GM12878 (cell line): ENCODE results near the gene KCNAB2. TPM values are rescaled to one million over a fixed set of nuclear protein-coding genes. Genes with fewer than 3 reads are reported as not detected.

Experiments used
- ATAC-seq: fragments of 200-7000 bp; cut with Tn5 transposase; 3 replicates; pipeline ENCODE4 v1.9.1; 2020; ENCODE audit warnings: mild to moderate bottlenecking, moderate library complexity
- BruUV-seq: library from RNA; stranded (reverse); fragments of 400-500 nt; replicated peaks from 2 replicates; lab custom pipeline; 2021; lab: Mats Ljungman, UMichigan
- CTCF ChIA-PET: fragments of 300-600 bp; sonication (Branson Sonifier 250); formaldehyde crosslinking; extraction: SDS; loops from one replicate; lab custom pipeline; 2021; ENCODE audit warnings: inconsistent platforms; lab: Yijun Ruan, JAX
- POLR2A ChIA-PET: fragments of 350-600 bp; formaldehyde crosslinking; extraction: SDS; loops from one replicate; lab custom pipeline; 2021; ENCODE audit warnings: inconsistent platforms; lab: Charles Lee
- RAD21 ChIA-PET: fragments of 300-600 bp; sonication (Branson Sonifier 250); formaldehyde crosslinking; loops from one replicate; lab custom pipeline; 2023; ENCODE audit warnings: antibody characterized with exemption; ENCODE audit not compliant: unreplicated experiment; lab: Charles Lee
- SMC1A ChIA-PET: fragments of 300-600 bp; sonication (Branson Sonifier 250); formaldehyde crosslinking; loops from one replicate; lab custom pipeline; 2023; ENCODE audit not compliant: unreplicated experiment, uncharacterized antibody; lab: Charles Lee
- DNase-seq: peaks from one replicate; pipeline ENCODE4 v3.0.0-alpha.2; 2011; ENCODE audit warnings: low read depth, low spot score
- FAIRE-seq: peaks from 3 replicates; lab custom pipeline; 2011; peaks lifted over from hg19 to GRCh38; lab: Jason Lieb, UNC
- H2AFZ ChIP-seq: 2 replicates; pipeline ENCODE4 v1.6.0; 2011; ENCODE audit warnings: low read depth, low read length, control low read depth; ENCODE audit not compliant: control insufficient read depth
- H3K27ac ChIP-seq: 2 replicates; pipeline ENCODE4 v1.5.1; 2011; ENCODE audit warnings: control low read depth; ENCODE audit not compliant: control insufficient read depth, insufficient read depth
- H3K27me3 ChIP-seq, 2 experiments: replicated peaks in 1 of 2; 2 replicates each; pipeline versions ENCODE4 v1.6.0 to v1.6.1; 2011; ENCODE audit warnings: low read length in 1 of 2; ENCODE audit not compliant: control insufficient read depth in 2 of 2, insufficient read depth in 2 of 2
- H3K36me3 ChIP-seq, 2 experiments: 2 replicates each; pipeline ENCODE4 v1.5.1; 2011; ENCODE audit warnings: low read length in 1 of 2; ENCODE audit not compliant: control insufficient read depth in 2 of 2, insufficient read depth in 2 of 2
- H3K4me1 ChIP-seq: 2 replicates; pipeline ENCODE4 v1.6.1; 2011; ENCODE audit warnings: mild to moderate bottlenecking, low read length, moderate library complexity, mixed read lengths; ENCODE audit not compliant: control insufficient read depth, insufficient read depth
- H3K4me2 ChIP-seq: 2 replicates; pipeline ENCODE4 v1.6.0; 2011; ENCODE audit warnings: control low read depth; ENCODE audit not compliant: control insufficient read depth, insufficient read depth
- H3K4me3 ChIP-seq: fragments of 200-600 bp; sonication (generic); 2 replicates; pipeline ENCODE4 v1.5.1; 2016
- H3K79me2 ChIP-seq: 2 replicates; pipeline ENCODE4 v1.6.0; 2011; ENCODE audit warnings: low read length; ENCODE audit not compliant: control insufficient read depth, insufficient read depth
- H3K9ac ChIP-seq: 2 replicates; pipeline ENCODE4 v1.8.0; 2011; ENCODE audit warnings: low read length, control low read depth, mixed read lengths; ENCODE audit not compliant: control insufficient read depth, insufficient read depth
- H3K9me3 ChIP-seq: replicated peaks from 3 replicates; pipeline ENCODE4 v1.5.1; 2011; ENCODE audit warnings: mild to moderate bottlenecking, low read length; ENCODE audit not compliant: control insufficient read depth, insufficient read depth
- H4K20me1 ChIP-seq: 2 replicates; pipeline ENCODE4 v1.6.0; 2011; ENCODE audit not compliant: control insufficient read depth, insufficient read depth
- ATF7 ChIP-seq: fragments of 450-650 bp; IDR thresholded peaks from 2 replicates; pipeline ENCODE4 v1.6.1; 2016; ENCODE audit warnings: low read depth, mild to moderate bottlenecking
- CBX5 ChIP-seq: sonication (generic); IDR thresholded peaks from 2 replicates; pipeline ENCODE4 v1.6.1; 2016; ENCODE audit warnings: low read depth, moderate library complexity, mild to moderate bottlenecking, inconsistent platforms
- E4F1 ChIP-seq: fragments of 450-650 bp; IDR thresholded peaks from 2 replicates; pipeline ENCODE4 v1.6.1; 2018; ENCODE audit warnings: borderline replicate concordance, mild to moderate bottlenecking; ENCODE audit not compliant: partially characterized antibody
- EGR1 ChIP-seq, 2 experiments: IDR thresholded peaks; 1 replicate in 1 of 2; 2 replicates in 1 of 2; pipeline ENCODE4 v1.6.1; 2011 to 2012; ENCODE audit warnings: low read depth in 2 of 2, low read length in 2 of 2, borderline replicate concordance in 1 of 2, mild to moderate bottlenecking in 1 of 2, moderate library complexity in 1 of 2
- GABPA ChIP-seq: IDR thresholded peaks from 2 replicates; pipeline ENCODE4 v1.6.1; 2014; ENCODE audit warnings: antibody characterized with exemption, low read depth, mild to moderate bottlenecking, inconsistent platforms
- HCFC1 ChIP-seq: fragments of 150-350 bp; IDR thresholded peaks from 2 replicates; pipeline ENCODE4 v1.6.1; 2014; ENCODE audit warnings: low read length
- JUNB ChIP-seq: IDR thresholded peaks from 2 replicates; pipeline ENCODE4 v1.6.1; 2016; ENCODE audit warnings: antibody characterized with exemption, mild to moderate bottlenecking
- KAT2A ChIP-seq: conservative IDR thresholded peaks from 2 replicates; pipeline ENCODE4 v1.6.1; 2011; ENCODE audit warnings: low read depth, low read length; ENCODE audit not compliant: control insufficient read depth
- NR2F1 ChIP-seq: fragments of 450-650 bp; conservative IDR thresholded peaks from 2 replicates; pipeline ENCODE4 v1.6.1; 2017; ENCODE audit warnings: mild to moderate bottlenecking
- POLR2A ChIP-seq: IDR thresholded peaks from 2 replicates; pipeline ENCODE4 v1.6.1; 2011; ENCODE audit warnings: low read depth, mild to moderate bottlenecking, low read length
- SMC3 ChIP-seq: IDR thresholded peaks from 2 replicates; pipeline ENCODE4 v1.6.1; 2011; ENCODE audit warnings: low read length, improper control_type of control experiment, borderline replicate concordance
- ZNF274 ChIP-seq: IDR thresholded peaks from one replicate; pipeline ENCODE4 v1.8.0; 2011; ENCODE audit not compliant: insufficient read length, insufficient read depth
- WGBS: methylation state at CpG from one replicate; pipeline ENCODE4 v1.1.6; 2016; ENCODE audit warnings: low lambda C conversion rate; ENCODE audit not compliant: insufficient replicate concordance, insufficient coverage; ENCODE audit errors: missing lambda C conversion rate; 5-methylcytosine and 5-hydroxymethylcytosine counted together
- in situ Hi-C: fragments of 300-500 bp; cut with MboI; formaldehyde crosslinking; loops from 9 replicates; pipeline ENCODE4 v1.14.3; 2018; ENCODE audit warnings: mixed read lengths
- intact Hi-C: fragments of 100-400 bp; cut with micrococcal nuclease; formaldehyde crosslinking; loops from one replicate; pipeline ENCODE4 v1.14.2; 2022; ENCODE audit not compliant: unreplicated experiment
- polyA plus RNA-seq, 11 experiments: library from polyadenylated mRNA; depleted of rRNA in 4 of 11; unstranded in 6 of 11; stranded (reverse) in 5 of 11; fragments of >200 nt; fragmentation: Nextera tagmentation in 4 of 11; fragmentation: Illumina TruSeq in 1 of 11; extraction: Ambion mirVana in 4 of 11; extraction: Trizol in 1 of 11; gene quantifications; 1 replicate in 1 of 11; 2 replicates in 10 of 11; pipeline versions ENCODE4 v1.2.1 to v1.2.3, GENCODE V29; 2011 to 2016; ENCODE audit warnings: inconsistent platforms in 2 of 11, missing spikeins in 2 of 11, low read depth in 1 of 11
- total RNA-seq, 4 experiments: library from RNA; depleted of rRNA in 3 of 4; stranded (reverse); fragments of >200 nt in 3 of 4; fragmentation: Illumina TruSeq in 1 of 4; extraction: Trizol in 1 of 4; gene quantifications; 2 replicates each; pipeline versions ENCODE4 v1.2.1 to v1.2.3, GENCODE V29; 2013 to 2021

Gene KCNAB2
- total and polyA plus RNA-seq, 10 of the 15 experiments (the other 5 are each of a cell fraction or from before 2014, with no cell fraction given), result 2.9 to 123 (median 62.4) TPM

DNA sequence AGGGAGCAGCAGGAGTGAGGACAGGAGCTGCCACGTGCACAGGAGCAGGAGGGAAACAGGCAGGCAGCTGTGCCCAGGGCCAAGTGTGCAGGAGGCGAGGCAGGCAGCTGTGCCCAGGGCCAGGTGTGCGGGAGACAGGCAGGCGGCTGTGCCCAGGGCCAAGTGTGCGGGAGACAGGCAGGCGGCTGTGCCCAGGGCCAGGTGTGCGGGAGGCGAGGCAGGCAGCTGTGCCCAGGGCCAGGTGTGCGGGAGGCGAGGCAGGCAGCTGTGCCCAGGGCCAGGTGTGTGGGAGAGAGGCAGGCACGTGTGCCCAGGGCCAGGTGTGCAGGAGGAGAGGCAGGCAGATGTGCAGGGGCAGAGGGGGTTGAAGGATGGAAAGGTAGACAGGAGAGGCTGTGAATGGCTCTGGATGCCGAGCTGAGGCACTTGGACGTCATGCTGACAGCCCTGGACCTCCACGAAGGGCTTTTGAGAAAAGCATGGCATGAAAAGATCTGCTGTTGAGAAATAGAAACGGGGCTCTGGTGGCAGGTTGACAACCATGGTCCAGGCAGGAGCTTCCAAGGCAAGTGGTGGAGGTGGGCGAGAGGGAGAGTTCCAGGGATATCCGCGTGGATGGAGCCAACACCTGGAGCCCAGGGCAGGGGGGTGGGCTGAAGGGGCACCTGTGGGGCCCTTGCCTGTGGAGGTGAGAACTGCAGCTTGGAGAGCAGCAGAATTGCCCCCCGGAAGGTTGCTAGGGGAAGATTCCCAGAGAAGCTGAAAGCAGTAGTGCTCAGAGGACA, 34.3 kb upstream of the KCNAB2 start:
- intact Hi-C loops (no loop called here), in situ Hi-C loops (no loop called here)
- Histone ChIP-seq H3K27ac (no peak overlapping the region), H2AFZ (no peak overlapping the region), H3K79me2 (no peaks in the 10 kb centered on the region), H3K36me3 (no peaks in the 10 kb centered on the region; a peak in 1 of 4 replicates), H3K9me3 (no peaks in the 10 kb centered on the region), H3K27me3 (no peaks in the 10 kb centered on the region), H3K4me3 (no peak overlapping the region), H4K20me1 (no peaks in the 10 kb centered on the region), H3K9ac (no peak overlapping the region), H3K4me2 (no peak overlapping the region), H3K4me1 (peaks cover 5% of the 10 kb centered on the region; the same call in 1 of the 2 replicates)
- no peak for FAIRE-seq
- CTCF ChIA-PET, result interaction anchor here (0.5 to 1.1 kb wide), 2 partner anchors 18 to 23 kb away, joined by 3 read pairs; no protein-coding TSS in a partner anchor
- no peak for TF ChIP-seq KAT2A
- no peak for TF ChIP-seq HCFC1
- no peak for TF ChIP-seq JUNB
- TF ChIP-seq NR2F1, result no peak
- no peak for TF ChIP-seq GABPA
- no peak for TF ChIP-seq SMC3
- TF ChIP-seq E4F1, result no peak
- no peak for TF ChIP-seq ATF7
- no peak for TF ChIP-seq CBX5
- TF ChIP-seq EGR1 (IDR thresholded peaks at IDR 0.05; ENCODE audit: borderline replicate concordance in 1 of 2, low read depth in 2 of 2, low read length in 2 of 2), result no peak
- TF ChIP-seq ZNF274, result no peak
- no peak for TF ChIP-seq POLR2A
- BruUV-seq, result no TSS peak
- POLR2A ChIA-PET, result no interaction called here
- SMC1A ChIA-PET, result no interaction called here
- no peak for DNase-seq
- no peak for ATAC-seq
- RAD21 ChIA-PET, result no interaction called here
- 89% methylated on average over 16 of the region's 19 CpGs for WGBS
